Thyroid gland (tissue), 4 donors: ENCODE results near the gene RAC2.

ENCODE experiments used
- CTCF ChIP-seq, 6 experiments: fragments of 200-600 bp in 3 of 6; fragments of 450-650 bp in 3 of 6; sonication (generic) in 3 of 6; IDR thresholded peaks; one replicate each; pipeline ENCODE4 v1.5.1; 2016 to 2019; ENCODE audit warnings: antibody characterized with exemption in 6 of 6, mild to moderate bottlenecking in 2 of 6, inconsistent platforms in 1 of 6, moderate library complexity in 1 of 6
- POLR2A ChIP-seq, 2 donors: fragments of 450-650 bp; IDR thresholded peaks; one replicate each; pipeline ENCODE4 v1.6.1; 2017; ENCODE audit warnings: antibody characterized with exemption in 2 of 2, mild to moderate bottlenecking in 2 of 2, moderate library complexity in 1 of 2

DNA sequence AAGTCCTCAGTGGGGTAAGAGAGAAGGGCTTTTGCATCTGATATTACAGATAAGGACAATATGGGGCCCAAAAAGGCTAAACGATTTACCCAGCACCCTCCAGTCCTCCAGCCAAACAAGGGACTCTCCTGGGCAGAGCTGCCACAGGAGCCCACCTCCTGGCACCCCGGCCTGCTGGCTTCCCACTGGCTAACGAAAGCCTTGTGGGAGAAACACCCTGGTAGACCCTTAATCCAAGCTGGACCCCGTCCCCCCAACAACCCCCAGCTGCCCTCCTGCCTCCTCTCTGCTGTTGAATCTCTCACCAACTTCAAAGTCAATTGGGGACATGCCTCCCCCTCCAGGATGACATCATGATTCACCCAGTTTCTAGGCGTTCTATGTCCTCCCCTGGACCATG, 66.8 kb downstream of the RAC2 start:
- no peak for TF ChIP-seq POLR2A (IDR thresholded peaks at IDR 0.05)
- TF ChIP-seq CTCF (IDR thresholded peaks at IDR 0.05): no peak
